Anterior cingulate cortex (tissue), 58 donors: ENCODE data around the gene PEX10.

Source experiments
- DNase-seq, 58 donors: peaks; one replicate each; lab custom pipeline; 2025; lab: John Stamatoyannopoulos, UW

The PEX10 gene

DNA sequence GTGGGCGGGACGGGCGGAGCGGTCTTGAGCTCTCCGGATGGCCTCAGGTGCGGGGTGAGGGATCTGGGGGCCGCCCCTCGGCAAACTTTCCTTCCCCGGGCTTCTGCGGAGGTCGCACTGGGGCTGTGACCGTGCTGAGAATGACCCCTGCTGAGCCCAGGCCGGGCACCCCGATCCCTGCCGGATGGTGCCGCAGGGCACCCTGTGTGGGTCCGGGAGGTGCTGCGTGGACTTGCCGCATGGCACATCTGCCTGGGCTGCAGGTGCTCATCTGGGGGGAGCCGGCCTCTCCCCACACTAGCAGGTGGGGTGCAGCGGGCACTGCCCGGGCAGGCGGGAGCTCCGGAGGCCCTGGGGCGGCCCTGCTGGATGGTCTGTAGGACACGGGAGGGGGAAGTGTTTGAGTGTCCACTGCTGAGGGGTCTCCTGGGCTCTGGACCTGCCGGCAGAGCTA lies 31.8 kb upstream of the PEX10 start:
- no peak for DNase-seq

GRCh38 chr1:2443277-2444137 lies 31.1 kb upstream of the PEX10 start:
- DNase-seq, result peak in 45 of 58 donors; percentile 25 to 78 (median 54)

DNA sequence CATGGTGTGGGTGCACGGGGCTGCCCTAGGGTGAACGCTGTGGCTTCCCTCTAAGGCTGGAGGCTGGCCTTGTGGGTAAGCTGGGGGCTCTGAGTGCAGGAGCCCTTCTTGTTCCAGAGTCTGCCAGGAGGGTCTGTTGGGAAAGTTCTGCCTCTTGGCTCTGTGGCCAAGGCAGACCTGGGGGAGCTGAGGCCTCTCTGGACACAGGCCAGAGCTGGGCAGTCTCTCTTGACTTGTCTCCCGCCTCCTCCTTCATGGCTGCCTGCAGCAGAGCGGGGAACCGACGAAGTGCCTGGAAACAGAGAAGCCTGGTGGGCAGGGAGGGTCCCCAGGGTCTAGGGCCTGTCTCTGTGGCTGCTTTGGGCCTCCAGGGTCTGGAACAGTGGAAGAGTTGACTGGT lies 30.3 kb upstream of the PEX10 start:
- DNase-seq, result no peak

- DNase-seq, result peak in 21 of 58 donors; percentile 24 to 68 (median 44)
These were observed 29.4 kb upstream of the PEX10 start for GRCh38 chr1:2441746-2442145.

DNA sequence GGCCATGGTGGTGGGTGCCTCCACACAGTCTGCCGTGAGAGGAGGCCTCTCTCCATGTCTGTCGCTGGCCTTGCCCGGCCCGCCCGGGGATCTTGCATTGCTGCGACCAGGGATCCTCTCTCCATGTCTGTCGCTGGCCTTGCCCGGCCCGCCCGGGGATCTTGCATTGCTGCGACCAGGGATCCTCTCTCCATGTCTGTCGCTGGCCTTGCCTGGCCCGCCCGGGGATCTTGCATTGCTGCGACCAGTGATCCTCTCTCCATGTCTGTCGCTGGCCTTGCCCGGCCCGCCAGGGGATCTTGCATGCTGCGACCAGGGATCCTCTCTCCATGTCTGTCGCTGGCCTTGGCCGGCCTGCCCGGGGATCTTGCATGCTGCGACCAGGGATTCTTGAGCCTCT lies 28.0 kb upstream of the PEX10 start:
- peak in 2 of 58 donors; percentile 14 to 47 for DNase-seq

DNA sequence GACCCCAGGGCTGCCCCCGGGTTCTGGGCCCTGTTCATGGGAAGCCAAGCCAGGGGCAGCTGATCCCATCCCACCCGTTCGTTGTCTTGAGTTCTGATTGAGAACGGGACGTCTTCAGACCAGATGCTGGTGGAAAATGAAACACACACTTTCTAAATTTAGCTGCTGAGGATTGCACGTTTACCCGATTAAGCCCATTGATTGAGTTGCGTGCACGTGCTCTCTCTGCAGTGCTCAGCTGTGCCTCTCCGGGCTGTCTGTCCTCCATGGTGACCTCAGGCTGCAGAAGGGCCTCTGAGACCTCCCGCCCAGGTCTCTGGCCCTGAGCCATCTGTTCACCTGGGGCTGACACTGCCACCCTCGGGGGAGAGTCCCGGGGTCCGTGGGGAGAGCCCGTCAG lies 27.0 kb upstream of the PEX10 start:
- peak in 2 of 58 donors; percentile 8 to 31 for DNase-seq

- DNase-seq, result no peak
These were observed 26.3 kb upstream of the PEX10 start for GRCh38 chr1:2438641-2439040.

GRCh38 chr1:2438038-2438437 lies 25.7 kb upstream of the PEX10 start:
- DNase-seq, result peak in 20 of 58 donors; percentile 18 to 57 (median 38)

- no peak for DNase-seq
These were observed 25.3 kb upstream of the PEX10 start for GRCh38 chr1:2437617-2438016.

- DNase-seq, result no peak
These were observed 24.5 kb upstream of the PEX10 start for GRCh38 chr1:2436876-2437275.

DNA sequence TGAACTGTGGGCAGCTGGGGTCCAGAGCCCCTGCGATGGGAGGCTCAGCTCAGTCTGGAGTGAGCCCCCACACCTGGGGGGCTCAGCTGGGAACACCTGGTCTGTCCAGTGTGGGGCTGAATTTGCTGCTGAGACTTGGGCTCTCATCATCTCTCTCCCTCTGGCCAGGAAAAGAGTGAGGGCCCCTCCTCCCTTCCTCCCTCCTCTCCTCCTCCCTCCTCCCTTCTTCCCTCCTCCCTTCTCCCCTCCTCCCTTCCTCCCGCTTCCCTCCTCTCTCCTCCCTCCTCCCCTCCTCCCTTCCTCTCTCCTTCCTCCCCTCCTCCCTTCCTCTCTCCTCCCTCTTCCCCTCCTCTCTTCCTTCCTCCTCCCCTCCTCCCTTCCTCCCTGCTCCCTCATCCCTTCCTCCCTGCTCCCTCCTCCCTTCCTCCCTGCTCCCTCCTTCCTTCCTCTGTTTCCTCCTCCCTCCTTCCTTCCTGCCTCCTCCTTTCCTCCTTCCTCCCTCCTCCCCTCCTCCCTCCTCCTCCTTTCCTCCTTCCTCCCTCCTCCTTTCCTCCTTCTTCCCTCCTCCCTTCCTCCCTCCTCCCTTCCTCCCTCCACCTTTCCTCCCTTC lies 23.5 kb upstream of the PEX10 start:
- DNase-seq, result no peak

DNA sequence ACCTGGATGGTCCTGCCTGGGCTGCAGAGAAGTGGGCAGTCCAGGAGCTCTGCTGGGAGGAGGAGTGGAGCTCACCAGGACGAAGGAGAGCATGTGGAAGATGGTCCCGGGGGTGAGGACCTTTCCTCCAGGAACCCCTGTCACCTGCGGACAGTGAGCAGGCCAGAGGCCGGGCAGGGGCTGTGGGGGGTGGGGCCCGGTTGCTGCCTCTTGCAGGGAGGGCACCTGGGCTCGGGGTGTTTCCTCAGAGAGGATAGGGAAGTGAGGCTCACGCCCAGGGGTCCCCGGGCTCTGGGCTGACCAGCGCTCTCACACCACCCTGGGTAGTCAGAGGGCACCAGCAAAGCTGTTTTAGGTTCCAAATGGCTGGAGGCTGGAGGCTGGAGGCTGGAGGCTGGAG lies 22.7 kb upstream of the PEX10 start:
- no peak for DNase-seq

DNA sequence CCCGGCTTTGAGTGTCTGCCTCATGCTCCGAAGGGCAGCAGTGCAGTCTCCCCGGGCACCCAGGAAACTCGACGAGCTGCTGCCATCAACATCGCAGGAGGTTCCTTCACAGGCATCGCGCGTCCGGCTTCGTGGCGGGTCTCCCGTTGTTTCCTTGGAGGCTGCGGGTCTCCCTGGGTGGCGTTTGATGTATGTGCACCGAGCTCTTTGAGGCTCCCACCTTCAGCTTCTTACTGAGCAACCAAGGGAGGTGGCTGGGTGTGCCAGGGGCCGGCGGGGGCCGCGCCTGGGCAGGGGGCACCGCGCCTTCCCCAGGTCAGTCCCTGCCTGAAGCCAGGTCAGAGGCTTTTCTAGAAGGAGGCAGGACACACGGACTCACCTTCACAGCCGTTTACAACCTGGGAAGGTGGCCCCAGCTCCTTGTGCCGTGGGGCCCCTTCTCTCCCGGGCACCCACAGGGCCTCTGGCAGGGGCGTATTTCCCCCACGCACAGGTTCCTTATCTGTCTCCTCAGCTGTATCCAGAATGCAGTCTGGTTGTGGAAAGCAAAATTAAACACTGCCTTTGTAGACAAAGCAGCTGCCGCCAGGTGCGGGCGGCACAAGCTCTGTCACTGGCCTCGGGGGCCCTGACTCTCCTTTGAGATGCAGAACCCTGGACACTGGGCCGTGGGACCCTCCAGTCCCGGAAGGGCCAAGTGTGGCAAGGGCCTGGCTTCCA lies 21.7 kb upstream of the PEX10 start:
- no peak for DNase-seq

GRCh38 chr1:2433196-2433595 lies 20.8 kb upstream of the PEX10 start:
- DNase-seq, result no peak

GRCh38 chr1:2432441-2432844 lies 20.1 kb upstream of the PEX10 start:
- DNase-seq, result peak in 11 of 58 donors; percentile 11 to 57 (median 35)

- DNase-seq, result no peak
These were observed 19.2 kb upstream of the PEX10 start for GRCh38 chr1:2431518-2431917.

- DNase-seq, result no peak
These were observed 18.7 kb upstream of the PEX10 start for GRCh38 chr1:2431103-2431502.

- no peak for DNase-seq
These were observed 18.2 kb upstream of the PEX10 start for GRCh38 chr1:2430592-2430973.

GRCh38 chr1:2429780-2430591 lies 17.6 kb upstream of the PEX10 start:
- no peak for DNase-seq

DNA sequence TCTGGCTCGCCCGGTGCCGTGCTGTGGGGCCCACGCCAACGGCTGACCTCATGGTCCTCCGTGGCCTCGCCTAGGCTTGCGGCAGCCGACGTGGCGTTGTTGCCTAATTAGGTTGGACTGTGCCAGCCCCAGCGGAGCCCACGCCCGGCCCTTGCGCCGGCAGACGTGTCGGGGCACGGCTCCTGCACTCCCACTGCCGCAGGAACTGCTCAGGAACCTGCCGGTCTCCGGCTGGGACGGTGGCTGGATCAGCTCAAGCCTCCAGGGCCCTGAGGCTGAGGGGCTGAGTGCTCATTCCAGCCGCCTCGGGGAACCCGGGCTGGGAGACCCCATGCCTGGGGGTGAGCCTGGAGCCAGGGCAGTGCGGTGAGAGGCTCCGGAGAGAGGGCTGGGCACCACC lies 16.1 kb upstream of the PEX10 start:
- DNase-seq, result no peak
